HCT116 (cell line): ENCODE results near the gene ZFP36. TPM values are rescaled to one million over a fixed set of nuclear protein-coding genes. Genes with fewer than 3 reads are reported as not detected.

ENCODE experiments used
- ATAC-seq: fragments of 200-7000 bp; cut with Tn5 transposase; 2 replicates; pipeline ENCODE4 v1.9.1; 2020; ENCODE audit warnings: mild to moderate bottlenecking, moderate library complexity
- BruUV-seq: library from RNA; stranded (reverse); fragments of 400-500 nt; replicated peaks from 2 replicates; lab custom pipeline; 2021; lab: Mats Ljungman, UMichigan
- CTCF ChIA-PET: fragments of 300-600 bp; sonication (Branson Sonifier 250); formaldehyde crosslinking; loops from one replicate; lab custom pipeline; 2021; ENCODE audit warnings: antibody characterized with exemption; lab: Charles Lee
- POLR2A ChIA-PET: fragments of 300-600, 350-600 bp; sonication (Branson Sonifier 250); formaldehyde crosslinking; loops from one replicate; lab custom pipeline; 2021; ENCODE audit warnings: antibody characterized with exemption; lab: Charles Lee
- RAD21 ChIA-PET, 2 experiments: fragments of 300-600 bp; sonication (Branson Sonifier 250); formaldehyde crosslinking; loops; one replicate each; lab custom pipeline; 2023; ENCODE audit warnings: low total read pairs in 2 of 2; ENCODE audit not compliant: uncharacterized antibody in 2 of 2, unreplicated experiment in 2 of 2, low non-redundant PET in 1 of 2; lab: Charles Lee
- DNase-seq: peaks from one replicate; pipeline ENCODE4 v3.0.0-alpha.2; 2010; ENCODE audit warnings: low read depth, low spot score
- H2AFZ ChIP-seq: fragments of 200-600 bp; shearing (Covaris generic), sonication (generic); 2 replicates; pipeline ENCODE4 v1.6.1; 2017; ENCODE audit warnings: low read depth, mixed run types, mixed read lengths, antibody characterized with exemption, low read length; ENCODE audit not compliant: poor library complexity, severe bottlenecking
- H3K27ac ChIP-seq: 2 replicates; pipeline ENCODE4 v1.5.1; 2012; ENCODE audit warnings: low read depth, low read length
- H3K27me3 ChIP-seq: fragments of 200-600 bp; sonication (generic); 2 replicates; pipeline ENCODE4 v1.6.1; 2016; ENCODE audit warnings: mixed run types, low read length, mixed read lengths; ENCODE audit not compliant: insufficient read depth
- H3K36me3 ChIP-seq, 2 experiments: fragments of 200-500 bp in 1 of 2; fragments of 200-600 bp in 1 of 2; sonication (Bioruptor generic) in 1 of 2; sonication (generic) in 1 of 2; 2 replicates each; pipeline versions ENCODE4 v1.5.1 to v1.6.1; 2014 to 2016; ENCODE audit warnings: low read length in 2 of 2, inconsistent platforms in 1 of 2, mixed read lengths in 1 of 2, mixed run types in 1 of 2; ENCODE audit not compliant: insufficient read depth in 2 of 2, control insufficient read depth in 1 of 2
- H3K4me1 ChIP-seq, 2 experiments: fragments of 200-600 bp in 1 of 2; sonication (generic) in 1 of 2; 2 replicates each; pipeline versions ENCODE4 v1.5.1 to v1.6.1; 2012 to 2017; ENCODE audit warnings: low read length in 2 of 2, inconsistent platforms in 1 of 2, mild to moderate bottlenecking in 1 of 2, mixed read lengths in 1 of 2, mixed run types in 1 of 2, moderate library complexity in 1 of 2; ENCODE audit not compliant: insufficient read depth in 2 of 2, control insufficient read depth in 1 of 2
- H3K4me2 ChIP-seq: fragments of 200-600 bp; sonication (generic); 2 replicates; pipeline ENCODE4 v1.6.1; 2017; ENCODE audit warnings: mixed run types, low read length, mixed read lengths
- H3K4me3 ChIP-seq, 2 experiments: fragments of 200-600 bp in 1 of 2; sonication (generic) in 1 of 2; replicated peaks in 1 of 2; 2 replicates each; pipeline ENCODE4 v1.5.1; 2011 to 2016; ENCODE audit warnings: low read length in 2 of 2, control low read depth in 1 of 2, low read depth in 1 of 2, mild to moderate bottlenecking in 1 of 2, mixed read lengths in 1 of 2, mixed run types in 1 of 2
- H3K79me2 ChIP-seq: fragments of 200-600 bp; sonication (generic); 2 replicates; pipeline ENCODE4 v1.6.1; 2017; ENCODE audit warnings: mild to moderate bottlenecking, mixed run types, low read length, moderate library complexity, mixed read lengths; ENCODE audit not compliant: insufficient read depth
- H3K9ac ChIP-seq: fragments of 200-600 bp; sonication (generic); 2 replicates; pipeline ENCODE4 v1.6.1; 2016; ENCODE audit warnings: low read length, mixed read lengths
- H3K9me2 ChIP-seq: fragments of 200-600 bp; sonication (generic), shearing (Covaris generic); 2 replicates; pipeline ENCODE4 v1.6.1; 2017; ENCODE audit warnings: mixed run types, mild to moderate bottlenecking, moderate library complexity; ENCODE audit not compliant: insufficient read depth
- H3K9me3 ChIP-seq, 2 experiments: fragments of 200-500 bp in 1 of 2; fragments of 200-600 bp in 1 of 2; sonication (Bioruptor generic) in 1 of 2; sonication (generic) in 1 of 2; 2 replicates each; pipeline ENCODE4 v1.6.1; 2014 to 2017; ENCODE audit warnings: low read length in 2 of 2, mixed read lengths in 2 of 2, inconsistent platforms in 1 of 2, low read depth in 1 of 2, mild to moderate bottlenecking in 1 of 2, mixed run types in 1 of 2, moderate library complexity in 1 of 2; ENCODE audit not compliant: control insufficient read depth in 1 of 2, insufficient read depth in 1 of 2
- H4K20me1 ChIP-seq: fragments of 200-600 bp; sonication (generic), shearing (Covaris generic); 2 replicates; pipeline ENCODE4 v1.6.1; 2017; ENCODE audit warnings: mixed run types, mild to moderate bottlenecking, moderate library complexity; ENCODE audit not compliant: insufficient read depth
- CBX3 ChIP-seq: IDR thresholded peaks from 2 replicates; pipeline ENCODE4 v1.6.1; 2012; ENCODE audit warnings: low read depth
- CTCF ChIP-seq, 3 experiments: fragments of 200-600 bp in 1 of 3; sonication (generic) in 1 of 3; IDR thresholded peaks in 2 of 3; conservative IDR thresholded peaks in 1 of 3; 2 replicates each; pipeline ENCODE4 v1.5.1; 2012 to 2017; ENCODE audit warnings: low read depth in 2 of 3, low read length in 2 of 3, antibody characterized with exemption in 1 of 3, borderline replicate concordance in 1 of 3, control low read depth in 1 of 3, mild to moderate bottlenecking in 1 of 3, mixed read lengths in 1 of 3, mixed run types in 1 of 3, moderate library complexity in 1 of 3; ENCODE audit not compliant: insufficient read depth in 1 of 3
- ELF1 ChIP-seq: IDR thresholded peaks from 2 replicates; pipeline ENCODE4 v1.6.1; 2012; ENCODE audit warnings: low read depth, borderline replicate concordance
- EZH2phosphoT487 ChIP-seq: fragments of 200-600 bp; IDR thresholded peaks from 2 replicates; pipeline ENCODE4 v1.6.1; 2018; ENCODE audit warnings: antibody characterized with exemption, borderline replicate concordance
- RAD21 ChIP-seq: IDR thresholded peaks from 2 replicates; pipeline ENCODE4 v1.6.1; 2012; ENCODE audit warnings: low read depth, mild to moderate bottlenecking
- intact Hi-C: fragments of 100-400 bp; cut with micrococcal nuclease; formaldehyde crosslinking; loops from 2 replicates; pipeline ENCODE4 v1.10.0; 2022
- total RNA-seq: library from RNA; stranded (reverse); gene quantifications from one replicate; pipeline ENCODE4 v1.2.1, GENCODE V29; 2021; ENCODE audit not compliant: unreplicated experiment

ZFP36 gene
- total RNA-seq, 1 experiment from 2014 or later = 131 TPM

- Histone ChIP-seq H3K4me3 (no peak overlapping the region), H3K9me2 (no peaks in the 10 kb centered on the region), H3K4me2 (peak overlapping the region; percentile 18), H2AFZ (no peak overlapping the region), H3K27me3 (no peaks in the 10 kb centered on the region), H3K4me1 (peaks cover 0 to 11% of the 10 kb centered on the region in 2 experiments; a peak in 2 of 4 replicates), H3K27ac (no peak overlapping the region), H4K20me1 (no peaks in the 10 kb centered on the region; the same call in 1 of the 2 replicates), H3K36me3 (peaks cover 22 to 40% of the 10 kb centered on the region in 2 experiments; a peak in 3 of 4 replicates), H3K9ac (no peak overlapping the region), H3K79me2 (peaks cover 7% of the 10 kb centered on the region; the same call in 1 of the 2 replicates), H3K9me3 (no peaks in the 10 kb centered on the region)
- ChIA-PET RAD21 (no interaction called here), CTCF (interaction anchor here (1.7 kb wide), 1 partner anchor 28 kb away, joined by 3 read pairs; the partner anchor contains the start of genes MED29 and PAF1), POLR2A (interaction anchor here (0.5 kb wide), 1 partner anchor 21 kb away, joined by 5 read pairs; the partner anchor contains the start of gene SAMD4B)
- DNase-seq = no peak
- TF ChIP-seq CTCF (IDR thresholded peaks at IDR 0.05 in 2 of 3, conservative IDR thresholded peaks at IDR 0.05 in 1 of 3; ENCODE audit: borderline replicate concordance in 1 of 3, insufficient read depth in 1 of 3, low read depth in 2 of 3, low read length in 2 of 3) = no peak
- no peak for TF ChIP-seq ELF1
- no peak for TF ChIP-seq RAD21
- TF ChIP-seq CBX3 = no peak
- no peak for TF ChIP-seq EZH2phosphoT487
- no TSS peak for BruUV-seq
- intact Hi-C loops = no loop called here
- peak; percentile 25; the same call in 1 of the 2 replicates for ATAC-seq
Measured at GRCh38 chr19:39362682-39363657, 43.7 kb upstream of the ZFP36 start.
